Hematopoietic multipotent progenitor cell (in vitro differentiated cells): ENCODE data around the gene RNGTT. TPM values are rescaled to one million over a fixed set of nuclear protein-coding genes. Genes with fewer than 3 reads are reported as not detected.
"Not testable (repeated sequence)": the region's sequence is repeated elsewhere in the genome, so short reads cannot be mapped to it uniquely, and the experiment has no call there.

Source experiments
- DNase-seq, 3 donors: peaks; one replicate each; pipeline ENCODE4 v3.0.0-alpha.2; 2011 to 2015; ENCODE audit warnings: low read depth in 2 of 3, low spot score in 2 of 3
- total RNA-seq: library from RNA; depleted of rRNA; stranded (reverse); fragments of >200 nt; gene quantifications from one replicate; pipeline ENCODE4 v1.2.3, GENCODE V29; 2012

RNGTT gene
- 9.4 TPM for total RNA-seq

DNA sequence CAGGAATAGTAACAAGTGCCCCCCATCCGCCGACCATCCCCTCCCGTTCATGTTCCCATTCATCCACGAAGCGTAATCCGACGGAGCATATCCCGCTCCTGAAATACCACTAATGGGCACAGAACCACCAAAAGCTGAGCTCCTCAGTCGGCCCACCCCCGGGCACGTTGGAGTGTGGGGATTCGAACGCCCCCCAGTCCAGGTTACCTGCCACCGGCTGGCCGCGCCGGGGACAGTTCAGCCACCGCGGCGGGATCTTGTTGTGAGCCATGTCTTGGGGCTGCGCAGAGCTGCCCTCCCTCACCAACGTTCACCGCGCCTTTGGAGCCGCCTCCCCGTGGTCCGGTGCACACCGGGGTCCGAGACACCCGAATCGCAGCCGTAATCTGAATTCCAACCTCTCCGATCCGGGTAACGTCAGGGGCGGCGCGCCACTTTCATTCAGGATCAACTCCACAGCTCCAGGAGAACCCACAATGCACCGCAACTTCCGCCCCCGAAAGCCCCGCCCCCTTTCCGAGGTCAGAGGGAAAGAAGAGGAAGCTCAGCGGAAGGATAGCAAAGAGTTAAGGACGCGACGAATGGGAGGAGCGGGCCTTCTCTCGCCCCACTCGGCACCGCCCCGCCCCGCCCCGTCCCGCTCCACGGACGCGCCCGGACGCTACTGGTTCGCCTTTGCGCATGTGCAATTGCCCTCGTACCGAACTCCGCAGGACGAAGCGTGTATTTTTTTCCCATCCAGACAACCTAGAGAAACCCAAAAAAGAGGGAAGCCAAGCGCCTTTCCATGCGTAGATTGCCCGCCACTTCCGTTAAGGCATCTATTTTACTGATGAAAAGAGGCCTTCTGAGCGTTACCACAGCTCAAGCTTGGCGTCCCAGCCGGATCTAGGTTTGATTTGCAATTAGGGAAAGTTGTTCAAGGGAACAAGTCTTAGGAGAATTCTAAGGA, at the start of gene RNGTT:
RNGTT (minus strand) TSS at position 480 of the 952 bp plus-strand sequence; CDS start at position 271, 209 bp downstream.
- peak; percentile 87 to 99 (median 98) for DNase-seq

DNA sequence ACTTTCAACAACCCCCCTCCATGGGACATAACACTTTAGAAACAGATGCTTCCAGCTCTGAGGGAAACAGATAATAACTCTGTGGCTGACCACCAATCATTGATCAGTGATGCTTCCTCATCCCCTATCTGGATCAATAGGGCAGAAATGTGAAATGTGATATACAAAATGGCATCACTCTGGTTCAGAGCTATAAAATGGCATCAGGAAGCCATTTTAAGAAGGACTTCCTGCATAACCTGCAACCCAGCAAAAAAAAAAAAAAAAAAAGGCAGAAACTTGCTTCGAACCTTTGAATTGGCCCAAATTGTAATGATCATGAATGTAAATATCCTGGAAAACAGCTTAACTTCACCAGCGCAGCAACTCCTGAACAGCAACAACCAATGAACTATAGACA, 48.0 kb upstream of the RNGTT start:
- no peak for DNase-seq

DNA sequence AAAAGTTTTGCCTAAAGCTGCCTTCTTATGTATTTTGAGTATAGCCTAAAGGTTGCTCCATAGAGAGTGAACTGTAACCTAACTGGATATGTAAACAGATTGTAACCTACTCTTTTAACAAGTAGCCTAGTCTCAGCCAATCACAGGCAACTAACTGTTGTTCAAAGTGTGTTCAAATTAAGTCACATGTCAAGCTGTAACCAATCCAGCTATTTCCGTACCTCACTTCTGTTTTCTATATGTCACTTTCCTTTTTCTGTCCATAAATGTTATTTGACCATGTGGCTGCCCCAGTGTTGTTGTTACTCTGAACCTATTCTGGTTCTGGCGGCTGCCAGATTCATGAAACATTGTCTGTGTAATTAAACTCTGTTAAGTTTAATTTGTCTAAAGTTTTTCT, 47.4 kb upstream of the RNGTT start:
- no peak for DNase-seq

DNA sequence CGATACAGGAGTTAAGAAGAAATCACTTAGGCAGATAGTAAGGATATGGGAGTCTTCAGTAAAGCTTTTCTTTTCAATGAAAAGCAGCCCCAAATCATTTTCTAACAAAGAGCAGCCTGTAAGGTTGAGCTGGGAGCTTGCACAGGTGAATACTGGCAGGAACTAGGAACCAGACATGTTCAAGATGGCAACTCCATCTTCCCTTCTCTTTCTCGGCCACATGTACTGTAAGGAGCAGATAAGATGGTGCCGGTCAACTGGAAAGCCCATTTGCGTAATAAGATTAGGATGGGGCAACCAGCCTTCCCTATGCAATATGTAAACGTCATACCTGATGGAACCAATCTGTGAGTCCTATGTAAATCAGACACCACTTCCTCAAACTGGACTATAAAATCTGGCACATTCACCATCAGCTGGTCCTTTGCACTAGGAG, 46.2 kb upstream of the RNGTT start:
- peak in 1 of 3 donors; percentile 17 for DNase-seq

DNA sequence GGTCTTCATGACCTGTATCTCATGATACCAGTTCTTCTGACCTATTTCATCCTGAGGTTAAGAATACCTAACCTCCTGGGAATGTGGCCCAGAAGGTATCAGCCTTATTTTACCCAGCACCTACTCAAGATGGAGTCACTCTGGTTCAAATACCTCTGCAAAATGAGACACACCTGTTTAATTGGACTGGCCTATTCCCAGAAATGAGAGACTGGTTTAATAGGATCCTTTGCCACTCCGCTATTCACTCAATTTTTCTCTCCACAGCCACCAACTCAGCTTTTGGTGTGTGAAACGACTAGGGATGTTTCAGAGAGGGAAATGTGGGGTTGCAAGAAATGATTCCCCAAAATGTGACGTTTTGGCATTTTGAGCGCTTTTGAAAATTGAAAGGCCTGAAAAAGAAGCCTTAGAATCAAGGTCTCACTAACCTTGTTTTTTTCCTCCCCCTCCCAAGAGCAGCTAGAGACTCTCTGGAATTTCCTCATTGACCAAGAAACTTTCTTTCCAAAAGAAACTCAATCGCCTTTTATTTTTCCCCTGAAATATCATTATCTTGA, 45.5 kb upstream of the RNGTT start:
- DNase-seq, result no peak

DNA sequence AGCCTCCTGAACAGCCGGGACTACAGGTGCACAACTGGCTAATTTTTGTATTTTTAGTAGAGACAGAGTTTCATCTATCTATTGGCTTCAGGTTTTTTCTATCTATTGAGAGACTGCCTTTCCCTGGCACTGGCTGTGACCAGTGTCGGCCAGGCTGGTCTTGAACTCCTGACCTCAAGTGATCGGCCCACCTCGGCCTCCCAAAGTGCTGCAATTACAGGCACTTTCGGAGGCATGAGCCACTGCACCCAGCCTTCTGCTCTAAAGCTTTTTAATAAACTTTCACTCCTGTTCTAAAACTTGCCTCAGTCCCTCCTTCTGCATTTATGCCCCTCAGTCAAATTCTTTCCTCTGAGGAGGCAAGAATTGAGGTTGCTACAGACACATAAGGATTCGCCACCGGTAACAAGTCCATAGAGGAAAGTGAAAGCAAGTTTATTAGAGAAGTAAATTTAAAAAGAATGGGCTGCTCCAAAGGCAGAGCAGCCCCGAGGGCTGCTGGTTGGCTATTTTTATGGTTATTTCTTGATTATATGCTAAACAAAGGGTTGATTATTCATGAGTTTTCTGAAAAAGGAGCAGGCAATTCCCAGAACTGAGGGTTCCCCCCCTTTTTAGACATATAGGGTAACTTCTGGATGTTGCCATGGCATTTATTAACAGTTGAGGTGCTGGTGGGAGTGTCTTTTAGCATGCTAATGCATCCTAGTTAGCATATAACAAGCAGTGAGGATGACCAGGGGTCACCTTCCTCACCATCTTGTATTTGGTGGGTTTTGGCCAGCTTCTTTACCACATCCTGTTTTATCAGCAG, 44.8 kb upstream of the RNGTT start:
- peak in 2 of 3 donors; percentile 11 to 58 for DNase-seq

DNA sequence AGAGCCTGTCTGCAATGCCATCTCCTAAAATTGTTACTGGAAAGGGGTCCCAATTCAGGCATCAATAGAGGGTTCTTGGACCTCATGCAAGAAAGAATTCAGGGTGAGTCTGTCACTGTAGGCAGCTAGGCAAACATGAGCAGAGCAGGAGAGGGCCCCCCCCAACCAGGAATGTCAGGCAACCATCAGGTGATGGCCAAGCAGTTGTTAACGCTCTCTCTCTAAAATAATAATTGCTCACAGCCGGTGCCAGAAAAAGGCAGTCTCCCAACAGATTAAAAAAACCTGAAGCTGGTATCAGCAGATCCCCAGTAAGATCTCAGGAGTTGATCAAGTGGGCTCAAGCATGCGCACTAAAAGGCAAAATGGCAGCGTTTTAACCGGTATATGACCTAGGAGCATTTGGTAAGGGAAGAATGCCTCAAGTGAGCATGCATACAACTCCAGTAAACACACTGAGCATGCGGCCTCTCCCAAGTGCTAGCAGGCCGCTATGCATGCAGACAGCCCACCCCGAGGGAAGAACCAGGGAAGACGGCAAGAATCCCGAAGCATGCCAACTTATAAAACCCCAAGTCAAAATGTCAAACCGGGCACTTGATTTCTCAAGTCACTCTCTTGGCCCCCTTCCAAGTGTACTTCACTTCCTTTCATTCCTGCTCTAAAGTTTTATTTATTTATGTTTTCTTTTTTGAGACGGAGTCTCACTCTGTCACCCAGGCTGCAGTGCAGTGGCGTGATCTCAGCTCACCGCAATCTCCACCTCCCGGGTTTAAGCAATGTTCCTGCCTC, 44.0 kb upstream of the RNGTT start:
- DNase-seq, result peak in 2 of 3 donors; percentile 37 to 73

DNA sequence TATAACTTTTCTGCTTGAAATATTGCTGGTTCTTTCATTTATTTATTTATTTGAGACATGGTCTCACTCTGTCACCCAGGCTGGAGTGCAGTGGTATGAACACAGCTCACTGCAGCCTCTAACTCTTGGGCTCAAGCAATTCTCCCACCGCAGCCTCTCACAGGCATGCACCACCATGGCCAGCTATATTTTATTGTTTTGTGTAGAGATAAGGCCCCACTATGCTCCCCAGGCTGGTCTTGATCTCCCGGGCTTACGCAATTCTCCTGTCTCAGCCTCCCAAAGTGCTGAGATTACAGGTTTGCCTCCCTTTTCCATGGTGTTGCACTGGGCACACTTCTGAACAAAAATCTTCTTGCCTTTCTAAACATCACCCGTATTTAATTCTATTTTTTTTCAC, 39.1 kb upstream of the RNGTT start:
- DNase-seq, result no peak

DNA sequence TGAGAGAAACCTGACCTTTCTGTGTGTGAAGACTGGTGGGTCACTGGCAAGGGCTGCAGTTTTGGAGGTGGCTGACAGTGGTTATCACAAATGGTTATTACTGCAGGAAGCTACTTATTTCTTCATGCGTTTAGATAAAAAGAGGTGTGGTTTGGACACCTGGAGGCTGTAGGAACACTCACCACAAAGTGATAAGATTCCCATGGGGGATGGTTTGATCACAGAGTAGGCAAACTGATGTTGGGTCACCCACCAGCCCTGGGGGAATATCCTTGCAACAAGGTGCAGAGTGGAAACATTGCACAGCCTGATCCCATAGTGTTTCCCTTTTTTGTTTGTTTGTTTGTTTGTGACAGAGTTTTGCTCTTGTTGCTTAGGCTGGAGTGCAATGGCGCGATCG, 33.9 kb upstream of the RNGTT start:
- DNase-seq, result no peak

DNA sequence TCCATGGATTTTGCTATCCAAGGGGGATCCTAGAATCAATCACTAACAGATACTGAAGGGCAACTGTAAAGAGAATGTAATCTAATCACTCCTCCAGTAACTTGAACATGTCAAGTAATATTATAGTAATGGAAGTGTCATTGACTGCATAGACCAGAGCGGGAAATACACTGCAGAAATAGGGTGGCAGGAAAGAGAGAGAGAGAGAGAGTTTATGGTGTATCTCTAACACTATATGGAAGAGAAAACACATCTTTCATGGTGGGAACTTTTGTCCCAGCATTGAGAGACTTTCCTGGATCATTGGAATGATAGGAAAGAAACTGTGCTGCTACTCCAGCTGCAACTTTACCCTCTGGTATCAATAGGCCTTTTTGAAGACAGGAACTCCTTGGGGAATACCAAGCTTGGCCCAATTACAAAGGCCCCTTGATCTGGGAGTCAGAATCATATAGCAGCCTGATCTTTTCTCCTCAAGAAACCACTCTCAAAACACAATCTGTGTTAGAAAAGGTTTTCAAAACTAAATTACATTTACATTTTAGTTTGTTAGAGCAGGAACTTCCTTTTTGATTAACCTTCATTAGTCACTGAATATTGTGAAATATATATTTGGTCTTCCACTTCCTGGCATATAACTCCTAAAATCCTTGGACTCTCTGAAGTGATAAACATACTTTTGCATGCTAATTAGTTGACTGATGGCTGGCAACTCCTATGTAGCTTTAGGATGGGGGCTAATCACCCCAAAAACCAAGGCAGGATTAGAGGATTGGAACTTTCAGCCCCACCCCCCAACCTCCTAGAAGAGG, 29.5 kb upstream of the RNGTT start:
- no peak for DNase-seq

DNA sequence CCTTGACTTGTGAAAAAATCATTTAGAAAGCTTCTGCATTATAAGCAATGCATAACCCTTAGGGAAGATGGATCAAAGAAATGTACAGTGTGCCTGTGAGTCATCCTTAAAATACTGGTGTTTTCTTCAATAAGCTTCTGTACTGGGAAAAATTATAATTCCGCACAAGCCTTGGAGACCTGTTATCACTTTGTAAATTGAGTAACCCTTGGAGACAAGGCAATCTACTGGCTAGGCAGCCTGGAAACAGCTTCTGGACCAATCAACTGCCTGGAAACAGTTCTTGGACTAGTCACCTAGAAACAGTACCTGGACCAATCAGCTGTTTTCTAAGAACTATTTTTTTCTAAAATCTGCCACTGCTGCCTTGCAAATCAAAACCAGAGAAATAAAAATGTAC, 25.8 kb upstream of the RNGTT start:
- no peak for DNase-seq

DNA sequence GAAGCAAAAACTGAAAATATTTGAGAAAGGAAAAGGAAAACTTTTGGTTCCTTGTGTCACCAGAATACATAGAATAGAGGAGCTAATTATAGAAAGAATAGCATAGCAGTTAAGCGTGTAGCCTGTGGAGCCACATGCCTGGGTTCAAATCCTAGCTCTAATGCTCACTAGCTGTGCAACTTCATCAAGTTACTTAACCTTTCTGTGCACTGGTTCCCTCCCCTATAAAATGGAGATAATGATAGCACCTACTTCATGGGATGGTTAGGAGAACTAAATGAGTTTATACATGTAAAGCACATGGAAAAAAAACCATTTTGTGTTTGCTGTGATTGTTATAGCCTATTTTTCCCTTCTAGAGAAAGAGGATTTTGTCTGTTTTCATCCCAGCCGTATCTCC, 24.5 kb upstream of the RNGTT start:
- no peak for DNase-seq

DNA sequence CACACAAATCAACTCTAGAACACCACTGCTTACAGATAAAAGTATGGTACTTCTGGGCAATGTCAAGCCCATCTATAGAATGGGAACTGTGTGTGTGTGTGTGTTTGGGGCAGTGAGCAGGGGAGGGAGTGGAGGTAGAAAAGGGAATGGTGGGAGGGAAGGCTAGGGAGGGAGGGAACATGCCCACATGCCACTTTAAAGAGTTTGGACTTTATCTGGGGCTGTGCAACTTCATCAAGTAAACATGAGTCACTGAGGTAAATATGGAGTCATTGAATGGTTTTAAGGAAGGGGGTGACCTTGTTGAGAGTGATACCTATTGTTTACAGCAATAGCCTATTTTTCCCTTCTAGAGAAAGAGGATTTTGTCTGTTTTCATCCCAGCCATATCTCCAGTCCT, 22.5 kb upstream of the RNGTT start:
- no peak for DNase-seq

DNA sequence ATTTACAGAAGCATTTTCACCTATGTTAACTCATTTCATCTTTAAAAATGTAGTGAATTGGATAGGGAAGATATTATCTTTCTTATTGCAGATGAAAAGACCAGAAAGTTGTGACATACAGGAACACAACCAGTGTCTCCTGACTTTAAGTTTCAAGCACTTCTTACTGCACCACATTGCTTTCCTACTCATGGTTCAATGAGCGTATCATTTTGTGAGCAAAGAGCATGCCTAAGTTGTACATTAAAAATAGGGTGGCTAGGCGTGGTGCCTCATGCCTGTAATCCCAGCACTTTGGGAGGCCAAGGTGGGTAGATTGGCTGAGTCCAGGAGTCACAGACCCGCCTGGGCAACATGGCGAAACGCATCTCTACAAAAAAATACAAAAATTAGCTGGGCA, 21.2 kb upstream of the RNGTT start:
- DNase-seq, result no peak

DNA sequence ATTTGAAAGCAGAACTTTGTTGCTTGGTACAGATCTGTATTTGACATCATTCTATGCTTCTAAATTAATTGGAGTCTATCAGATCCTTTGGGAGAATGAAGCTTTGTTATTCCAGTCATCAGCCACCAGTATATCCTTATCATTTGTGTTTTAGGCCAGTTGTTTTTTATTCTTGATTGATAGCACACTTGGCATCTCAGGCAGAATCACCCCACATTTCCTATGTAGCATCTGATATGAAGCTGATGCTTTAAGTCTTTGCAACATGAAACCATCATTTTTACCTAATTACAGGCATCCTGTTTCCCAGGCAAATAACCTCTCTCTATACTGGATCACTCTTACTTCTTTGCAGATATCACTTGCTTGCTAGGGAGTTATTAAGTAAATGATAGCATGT, 20.7 kb upstream of the RNGTT start:
- no peak for DNase-seq

DNA sequence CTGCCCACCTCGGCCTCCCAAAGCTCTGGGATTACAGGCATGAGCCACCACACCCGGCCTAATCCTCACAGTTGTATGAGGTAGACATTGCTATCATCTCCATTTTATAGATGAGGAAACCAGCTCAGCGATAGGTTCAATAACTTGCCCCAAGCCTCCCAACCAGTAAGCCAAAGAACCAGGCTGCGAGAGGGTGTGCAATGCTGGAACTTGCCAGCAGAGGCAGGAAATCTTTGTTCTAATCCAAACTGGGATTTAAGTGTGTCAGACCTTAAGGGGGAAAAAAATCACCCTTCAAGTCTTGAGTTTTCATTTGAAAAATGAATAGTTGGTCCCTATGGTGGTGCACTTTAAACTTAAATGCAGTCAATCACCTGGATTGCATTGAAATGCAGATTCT, 20.1 kb upstream of the RNGTT start:
- DNase-seq, result peak in 2 of 3 donors; percentile 27 to 56

DNA sequence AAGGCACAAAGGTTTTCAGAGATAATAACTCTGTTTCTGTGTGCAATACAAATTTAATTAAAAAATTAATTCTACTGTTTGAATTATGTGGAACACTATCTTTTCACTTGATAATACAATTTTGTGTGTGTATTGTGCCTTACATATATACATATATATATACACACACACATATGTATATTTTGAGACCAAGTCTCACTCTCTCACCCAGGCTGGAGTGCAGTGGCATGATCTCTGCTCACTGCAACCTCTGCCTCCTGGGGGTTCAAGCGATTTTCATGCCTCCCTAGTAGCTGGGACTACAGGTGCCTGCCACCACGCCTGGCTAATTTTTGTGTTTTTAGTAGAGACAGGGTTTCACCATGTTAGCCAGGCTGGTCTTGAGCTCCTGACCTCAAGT, 19.7 kb upstream of the RNGTT start:
- not testable (repeated sequence) for DNase-seq

DNA sequence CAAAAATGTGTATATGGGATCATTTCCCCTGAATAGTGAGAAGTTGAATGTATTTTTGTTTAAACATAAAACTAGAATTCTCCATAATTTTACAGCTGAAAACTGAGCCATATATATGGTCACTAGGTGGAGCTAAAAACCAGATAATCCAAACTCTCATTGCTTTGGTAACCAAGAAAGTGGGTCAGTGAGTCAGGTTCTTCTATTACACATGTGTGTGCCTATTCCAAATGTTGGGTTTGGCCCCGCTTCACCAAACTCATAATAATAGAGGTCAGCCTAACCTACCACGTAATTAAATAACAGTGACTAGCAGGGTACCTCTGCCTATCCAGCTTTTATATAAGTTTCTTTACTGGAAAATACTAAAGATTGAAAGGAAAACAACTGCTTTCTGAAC, 19.3 kb upstream of the RNGTT start:
- DNase-seq, result peak; percentile 31 to 80 (median 63)

DNA sequence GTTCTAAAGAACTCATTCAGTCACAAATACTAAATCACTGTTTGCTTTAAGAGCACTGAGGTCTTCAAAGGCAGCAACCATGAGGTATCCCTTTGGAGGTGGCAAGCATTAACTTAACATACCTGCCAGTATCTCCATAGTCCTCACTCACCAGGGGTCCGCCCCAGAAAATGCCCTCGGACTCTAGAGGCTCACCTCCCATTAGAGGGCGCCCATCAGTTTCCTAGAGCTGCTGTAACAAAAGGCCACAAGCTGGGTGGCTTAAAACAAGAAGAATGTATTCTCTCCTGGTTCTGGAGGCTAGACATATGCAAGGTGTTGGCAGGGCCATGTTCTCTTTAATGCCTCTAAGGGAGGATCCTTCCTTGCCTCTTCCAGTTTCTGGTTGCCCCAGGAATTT, 12.0 kb upstream of the RNGTT start:
- no peak for DNase-seq
